ENCODE results near the gene ATP1A3.

DNA sequence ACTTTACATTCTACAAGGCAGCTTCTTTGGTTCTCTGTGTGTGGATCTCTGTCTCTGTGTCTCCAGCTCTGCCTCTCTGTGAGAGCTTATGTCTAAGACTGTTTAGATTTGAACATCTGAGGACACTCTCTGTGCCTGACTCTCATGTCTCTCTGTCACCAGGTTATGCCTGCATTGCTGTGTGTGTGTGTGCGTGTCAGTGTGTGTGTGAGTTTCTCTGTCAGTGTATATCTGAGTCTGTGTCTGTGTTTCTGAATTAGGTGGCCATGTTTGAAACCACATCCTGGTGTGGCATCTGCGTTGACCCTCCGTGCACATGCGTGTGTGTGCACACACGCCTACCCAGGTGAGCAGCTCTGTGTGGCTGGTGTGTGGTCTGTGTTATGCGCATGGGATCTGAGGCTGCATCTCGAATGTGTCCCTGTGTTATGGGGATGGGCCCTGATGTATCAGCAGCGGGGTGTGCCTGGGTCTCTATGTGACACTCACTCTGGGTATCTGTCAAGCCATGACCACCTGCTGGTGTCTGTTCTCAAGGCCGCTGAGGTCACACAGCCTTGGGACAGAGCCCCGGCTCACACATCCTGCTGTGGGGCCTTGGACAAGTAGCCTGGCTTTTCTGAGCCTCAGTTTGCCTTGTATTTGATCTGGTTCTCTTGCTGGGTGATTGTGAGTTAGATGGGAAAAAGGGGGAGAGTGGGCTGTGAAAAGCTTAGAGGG, 6.7 kb downstream of the ATP1A3 start:
- TF ChIP-seq, protein P1, sequence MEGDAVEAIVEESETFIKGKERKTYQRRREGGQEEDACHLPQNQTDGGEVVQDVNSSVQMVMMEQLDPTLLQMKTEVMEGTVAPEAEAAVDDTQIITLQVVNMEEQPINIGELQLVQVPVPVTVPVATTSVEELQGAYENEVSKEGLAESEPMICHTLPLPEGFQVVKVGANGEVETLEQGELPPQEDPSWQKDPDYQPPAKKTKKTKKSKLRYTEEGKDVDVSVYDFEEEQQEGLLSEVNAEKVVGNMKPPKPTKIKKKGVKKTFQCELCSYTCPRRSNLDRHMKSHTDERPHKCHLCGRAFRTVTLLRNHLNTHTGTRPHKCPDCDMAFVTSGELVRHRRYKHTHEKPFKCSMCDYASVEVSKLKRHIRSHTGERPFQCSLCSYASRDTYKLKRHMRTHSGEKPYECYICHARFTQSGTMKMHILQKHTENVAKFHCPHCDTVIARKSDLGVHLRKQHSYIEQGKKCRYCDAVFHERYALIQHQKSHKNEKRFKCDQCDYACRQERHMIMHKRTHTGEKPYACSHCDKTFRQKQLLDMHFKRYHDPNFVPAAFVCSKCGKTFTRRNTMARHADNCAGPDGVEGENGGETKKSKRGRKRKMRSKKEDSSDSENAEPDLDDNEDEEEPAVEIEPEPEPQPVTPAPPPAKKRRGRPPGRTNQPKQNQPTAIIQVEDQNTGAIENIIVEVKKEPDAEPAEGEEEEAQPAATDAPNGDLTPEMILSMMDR (IDR thresholded peaks at IDR 0.05), result no peak
- TF ChIP-seq RFX5 (IDR thresholded peaks at IDR 0.05; ENCODE audit: low read length) (no peak), FOXM1 (IDR thresholded peaks at IDR 0.05; ENCODE audit: low read depth) (no peak), SMC3 (IDR thresholded peaks at IDR 0.05; ENCODE audit: low read depth, low read length) (no peak), MXI1 (IDR thresholded peaks at IDR 0.05; ENCODE audit: low read depth, low read length) (no peak), SIN3A (IDR thresholded peaks at IDR 0.05; ENCODE audit: borderline replicate concordance, low read depth, low read length) (no peak), YY1 (IDR thresholded peaks at IDR 0.05; ENCODE audit: low read depth) (no peak)
- TF ChIP-seq, protein P2, sequence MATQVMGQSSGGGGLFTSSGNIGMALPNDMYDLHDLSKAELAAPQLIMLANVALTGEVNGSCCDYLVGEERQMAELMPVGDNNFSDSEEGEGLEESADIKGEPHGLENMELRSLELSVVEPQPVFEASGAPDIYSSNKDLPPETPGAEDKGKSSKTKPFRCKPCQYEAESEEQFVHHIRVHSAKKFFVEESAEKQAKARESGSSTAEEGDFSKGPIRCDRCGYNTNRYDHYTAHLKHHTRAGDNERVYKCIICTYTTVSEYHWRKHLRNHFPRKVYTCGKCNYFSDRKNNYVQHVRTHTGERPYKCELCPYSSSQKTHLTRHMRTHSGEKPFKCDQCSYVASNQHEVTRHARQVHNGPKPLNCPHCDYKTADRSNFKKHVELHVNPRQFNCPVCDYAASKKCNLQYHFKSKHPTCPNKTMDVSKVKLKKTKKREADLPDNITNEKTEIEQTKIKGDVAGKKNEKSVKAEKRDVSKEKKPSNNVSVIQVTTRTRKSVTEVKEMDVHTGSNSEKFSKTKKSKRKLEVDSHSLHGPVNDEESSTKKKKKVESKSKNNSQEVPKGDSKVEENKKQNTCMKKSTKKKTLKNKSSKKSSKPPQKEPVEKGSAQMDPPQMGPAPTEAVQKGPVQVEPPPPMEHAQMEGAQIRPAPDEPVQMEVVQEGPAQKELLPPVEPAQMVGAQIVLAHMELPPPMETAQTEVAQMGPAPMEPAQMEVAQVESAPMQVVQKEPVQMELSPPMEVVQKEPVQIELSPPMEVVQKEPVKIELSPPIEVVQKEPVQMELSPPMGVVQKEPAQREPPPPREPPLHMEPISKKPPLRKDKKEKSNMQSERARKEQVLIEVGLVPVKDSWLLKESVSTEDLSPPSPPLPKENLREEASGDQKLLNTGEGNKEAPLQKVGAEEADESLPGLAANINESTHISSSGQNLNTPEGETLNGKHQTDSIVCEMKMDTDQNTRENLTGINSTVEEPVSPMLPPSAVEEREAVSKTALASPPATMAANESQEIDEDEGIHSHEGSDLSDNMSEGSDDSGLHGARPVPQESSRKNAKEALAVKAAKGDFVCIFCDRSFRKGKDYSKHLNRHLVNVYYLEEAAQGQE (IDR thresholded peaks at IDR 0.05; ENCODE audit: low read depth, low read length), result no peak
- TF ChIP-seq, protein P3, sequence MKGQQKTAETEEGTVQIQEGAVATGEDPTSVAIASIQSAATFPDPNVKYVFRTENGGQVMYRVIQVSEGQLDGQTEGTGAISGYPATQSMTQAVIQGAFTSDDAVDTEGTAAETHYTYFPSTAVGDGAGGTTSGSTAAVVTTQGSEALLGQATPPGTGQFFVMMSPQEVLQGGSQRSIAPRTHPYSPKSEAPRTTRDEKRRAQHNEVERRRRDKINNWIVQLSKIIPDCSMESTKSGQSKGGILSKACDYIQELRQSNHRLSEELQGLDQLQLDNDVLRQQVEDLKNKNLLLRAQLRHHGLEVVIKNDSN (IDR thresholded peaks at IDR 0.05; ENCODE audit: borderline replicate concordance, low read depth), result no peak

Data from SK-N-SH (cell line).